ENCODE measurements around the gene ROS1. TPM values are rescaled to one million over a fixed set of nuclear protein-coding genes. Genes with fewer than 3 reads are reported as not detected.

The ROS1 gene
- total RNA-seq, 1 donor, result 0.18 TPM

GRCh38 chr6:117465691-117466090 is 39.9 kb upstream of the ROS1 start:
- H3K4me3 ChIP-seq (ENCODE audit: low read depth, low read length), result no peak overlapping the region
- TF ChIP-seq CTCF (IDR thresholded peaks at IDR 0.05; ENCODE audit: insufficient read depth, low read length), result no peak
- DNase-seq (ENCODE audit: low read depth), result no peak

- DNase-seq (ENCODE audit: low read depth), result no peak
- no peak for TF ChIP-seq CTCF (IDR thresholded peaks at IDR 0.05; ENCODE audit: insufficient read depth, low read length)
- no peak overlapping the region for H3K4me3 ChIP-seq (ENCODE audit: low read depth, low read length)
These were observed 39.0 kb upstream of the ROS1 start for GRCh38 chr6:117464700-117465099.

- TF ChIP-seq CTCF (IDR thresholded peaks at IDR 0.05; ENCODE audit: insufficient read depth, low read length), result no peak
- peak overlapping the region; percentile 15 for H3K4me3 ChIP-seq (ENCODE audit: low read depth, low read length)
- DNase-seq (ENCODE audit: low read depth), result peak; percentile 76
These were observed 38.3 kb upstream of the ROS1 start for GRCh38 chr6:117463762-117464665.

- no peak for TF ChIP-seq CTCF (IDR thresholded peaks at IDR 0.05; ENCODE audit: insufficient read depth, low read length)
- no peak overlapping the region for H3K4me3 ChIP-seq (ENCODE audit: low read depth, low read length)
- no peak for DNase-seq (ENCODE audit: low read depth)
These were observed 33.6 kb upstream of the ROS1 start for GRCh38 chr6:117459204-117459944.

- TF ChIP-seq CTCF (IDR thresholded peaks at IDR 0.05; ENCODE audit: insufficient read depth, low read length), result no peak
- no peak for DNase-seq (ENCODE audit: low read depth)
- H3K4me3 ChIP-seq (ENCODE audit: low read depth, low read length), result no peak overlapping the region
These were observed 31.3 kb upstream of the ROS1 start for GRCh38 chr6:117456998-117457397.

- TF ChIP-seq CTCF (IDR thresholded peaks at IDR 0.05; ENCODE audit: insufficient read depth, low read length), result no peak
- DNase-seq (ENCODE audit: low read depth), result no peak
- H3K4me3 ChIP-seq (ENCODE audit: low read depth, low read length), result no peak overlapping the region
These were observed 30.5 kb upstream of the ROS1 start for GRCh38 chr6:117456250-117456649.
